Natural killer cell (primary cell): ENCODE results near the gene ARHGEF26. TPM values are rescaled to one million over a fixed set of nuclear protein-coding genes. Genes with fewer than 3 reads are reported as not detected.

Source experiments
- ATAC-seq, 3 donors: fragments of 150-1000 bp in 2 of 3; fragments of 200-7000 bp in 1 of 3; cut with Tn5 transposase; 1 replicate in 1 of 3; 2 replicates in 2 of 3; pipeline ENCODE4 v1.10.0; 2021; ENCODE audit warnings: mild to moderate bottlenecking in 2 of 3, moderate library complexity in 2 of 3
- DNase-seq, 2 donors: peaks; one replicate each; pipeline versions ENCODE4 v3.0.0 to v3.0.0-alpha.2; 2013 to 2021; ENCODE audit warnings: mixed read lengths in 1 of 2
- H3K27ac ChIP-seq: one replicate; pipeline ENCODE4 v1.5.1; 2013; ENCODE audit warnings: mild to moderate bottlenecking, low read length
- H3K27me3 ChIP-seq: one replicate; pipeline ENCODE4 v1.6.1; 2013; ENCODE audit warnings: low read length; ENCODE audit not compliant: control insufficient read depth, insufficient read depth
- H3K36me3 ChIP-seq: one replicate; pipeline ENCODE4 v1.6.1; 2013; ENCODE audit warnings: low read length; ENCODE audit not compliant: control insufficient read depth, insufficient read depth
- H3K4me1 ChIP-seq: one replicate; pipeline ENCODE4 v1.6.1; 2013; ENCODE audit warnings: low read length; ENCODE audit not compliant: control insufficient read depth, insufficient read depth
- H3K4me3 ChIP-seq: one replicate; pipeline ENCODE4 v1.5.1; 2013; ENCODE audit warnings: low read length
- H3K9me3 ChIP-seq: one replicate; pipeline ENCODE4 v1.6.1; 2013; ENCODE audit warnings: low read length; ENCODE audit not compliant: control insufficient read depth, insufficient read depth
- H3K27ac Mint-ChIP-seq, 2 donors: one replicate each; pipeline ENCODE4 v1.8.0; 2022; ENCODE audit warnings: mild to moderate bottlenecking in 2 of 2, mixed read lengths in 2 of 2, moderate library complexity in 1 of 2
- H3K27me3 Mint-ChIP-seq, 2 donors: one replicate each; pipeline ENCODE4 v1.8.0; 2022; ENCODE audit warnings: low read depth in 2 of 2, mixed read lengths in 2 of 2
- H3K36me3 Mint-ChIP-seq: one replicate; pipeline ENCODE4 v1.8.0; 2022; ENCODE audit warnings: mixed read lengths
- H3K4me1 Mint-ChIP-seq, 2 donors: one replicate each; pipeline ENCODE4 v1.8.0; 2022; ENCODE audit warnings: mixed read lengths in 2 of 2
- H3K4me3 Mint-ChIP-seq: one replicate; pipeline ENCODE4 v1.8.0; 2022; ENCODE audit warnings: mild to moderate bottlenecking, moderate library complexity, mixed read lengths
- H3K9me3 Mint-ChIP-seq, 2 donors: one replicate each; pipeline ENCODE4 v1.8.0; 2022; ENCODE audit warnings: mixed read lengths in 2 of 2
- CTCF ChIP-seq: fragments of 200-600 bp; IDR thresholded peaks from one replicate; pipeline ENCODE4 v1.8.0; 2022; ENCODE audit warnings: antibody characterized with exemption
- WGBS: methylation state at CpG from one replicate; pipeline ENCODE4 v1.1.7; 2013; ENCODE audit warnings: missing lambda C conversion rate; ENCODE audit not compliant: insufficient coverage; 5-methylcytosine and 5-hydroxymethylcytosine counted together
- intact Hi-C: fragments of 100-400 bp; cut with micrococcal nuclease; formaldehyde crosslinking; loops from one replicate; pipeline ENCODE4 v1.14.2; 2022
- total RNA-seq, 4 donors: library from RNA; stranded (reverse); fragments of 120-200 nt in 1 of 4; gene quantifications; one replicate each; pipeline versions ENCODE4 v1.2.3 to v1.2.4, GENCODE V29; 2013 to 2022

Gene ARHGEF26
- total RNA-seq, 3 donors from 2014 or later (not counting 1 experiment from before 2014, with no cell fraction given), result 0.20 TPM; not detected in 2

- ATAC-seq (peak in 2 of 3 donors; percentile 36 to 51), DNase-seq (peak in 1 of 2 donors; percentile 10)
- Mint-ChIP-seq H3K9me3 (peaks cover 0 to 3% of the 10 kb centered on the region in 2 donors), H3K4me1 (peaks cover 12 to 16% of the 10 kb centered on the region in 2 donors), H3K36me3 (no peaks in the 10 kb centered on the region), H3K27me3 (peaks cover 39 to 76% of the 10 kb centered on the region in 2 donors), H3K4me3 (peak overlapping the region; percentile 70), H3K27ac (no peak overlapping the region)
- intact Hi-C loops, result no loop called here
- Histone ChIP-seq H3K27ac (no peak overlapping the region), H3K4me1 (peaks cover 17% of the 10 kb centered on the region), H3K36me3 (no peaks in the 10 kb centered on the region), H3K9me3 (no peaks in the 10 kb centered on the region), H3K27me3 (peaks cover 29% of the 10 kb centered on the region), H3K4me3 (peak overlapping the region; percentile 33)
- WGBS, result 4% methylated on average over 76 of the region's 76 CpGs
- TF ChIP-seq CTCF, result no peak
Measured at GRCh38 chr3:154121701-154122551, 736 bp downstream of the ARHGEF26 start.

GRCh38 chr3:154122552-154122911 lies 1.3 kb downstream of the ARHGEF26 start:
- WGBS, result 14% methylated on average over 18 of the region's 18 CpGs
- Histone ChIP-seq H3K4me1 (peaks cover 17% of the 10 kb centered on the region), H3K27ac (no peak overlapping the region), H3K27me3 (peaks cover 29% of the 10 kb centered on the region), H3K9me3 (no peaks in the 10 kb centered on the region), H3K36me3 (no peaks in the 10 kb centered on the region), H3K4me3 (no peak overlapping the region)
- Mint-ChIP-seq H3K9me3 (peaks cover 0 to 3% of the 10 kb centered on the region in 2 donors), H3K27ac (no peak overlapping the region), H3K27me3 (peaks cover 39 to 70% of the 10 kb centered on the region in 2 donors), H3K4me3 (peak overlapping the region; percentile 70), H3K36me3 (no peaks in the 10 kb centered on the region), H3K4me1 (peaks cover 12 to 16% of the 10 kb centered on the region in 2 donors)
- no peak for TF ChIP-seq CTCF
- DNase-seq, result no peak
- no peak for ATAC-seq
- intact Hi-C loops, result no loop called here

GRCh38 chr3:154122912-154123559 lies 1.8 kb downstream of the ARHGEF26 start:
- H3K27me3 ChIP-seq, result peaks cover 29% of the 10 kb centered on the region
- H3K27ac ChIP-seq, result no peak overlapping the region
- H3K4me3 ChIP-seq, result no peak overlapping the region
- Mint-ChIP-seq H3K9me3 (peaks cover 0 to 3% of the 10 kb centered on the region in 2 donors), H3K4me3 (peak overlapping the region; percentile 70), H3K27me3 (peaks cover 39 to 65% of the 10 kb centered on the region in 2 donors), H3K4me1 (peaks cover 12 to 16% of the 10 kb centered on the region in 2 donors), H3K36me3 (no peaks in the 10 kb centered on the region), H3K27ac (no peak overlapping the region)
- intact Hi-C loops, result no loop called here
- H3K4me1 ChIP-seq, result peaks cover 17% of the 10 kb centered on the region
- H3K9me3 ChIP-seq, result no peaks in the 10 kb centered on the region
- ATAC-seq (no peak), DNase-seq (no peak)
- H3K36me3 ChIP-seq, result no peaks in the 10 kb centered on the region
- no peak for TF ChIP-seq CTCF
- 29% methylated on average over 12 of the region's 12 CpGs for WGBS
